Duodenal mucosa (tissue), 2 donors: ENCODE measurements around the gene EPHB4.

ENCODE experiments used
- H3K27ac ChIP-seq: one replicate; pipeline ENCODE4 v1.7.0; 2013; ENCODE audit warnings: low read depth, low read length
- H3K27me3 ChIP-seq, 2 donors: one replicate each; pipeline ENCODE4 v1.7.0; 2013; ENCODE audit warnings: low read length in 2 of 2, control low read depth in 1 of 2; ENCODE audit not compliant: insufficient read depth in 2 of 2, control insufficient read depth in 1 of 2
- H3K36me3 ChIP-seq, 2 donors: one replicate each; pipeline ENCODE4 v1.7.0; 2013; ENCODE audit warnings: low read length in 2 of 2, control low read depth in 1 of 2; ENCODE audit not compliant: insufficient read depth in 2 of 2, control insufficient read depth in 1 of 2
- H3K4me1 ChIP-seq, 2 donors: one replicate each; pipeline ENCODE4 v1.7.0; 2013; ENCODE audit warnings: low read length in 2 of 2, control low read depth in 1 of 2; ENCODE audit not compliant: insufficient read depth in 2 of 2, control insufficient read depth in 1 of 2
- H3K4me3 ChIP-seq, 2 donors: one replicate each; pipeline ENCODE4 v1.7.0; 2013; ENCODE audit warnings: low read length in 2 of 2, low read depth in 1 of 2
- H3K9ac ChIP-seq, 2 donors: one replicate each; pipeline ENCODE4 v1.7.0; 2013; ENCODE audit warnings: low read length in 2 of 2, low read depth in 1 of 2
- H3K9me3 ChIP-seq, 2 donors: one replicate each; pipeline ENCODE4 v1.7.0; 2013; ENCODE audit warnings: low read length in 2 of 2, control low read depth in 1 of 2; ENCODE audit not compliant: control insufficient read depth in 1 of 2

Gene EPHB4

GRCh38 chr7:100832281-100832633 is 4.9 kb upstream of the EPHB4 start:
- Histone ChIP-seq H3K4me3 (no peak overlapping the region), H3K27ac (no peak overlapping the region), H3K9me3 (no peaks in the 10 kb centered on the region), H3K27me3 (peaks cover 0 to 4% of the 10 kb centered on the region in 2 donors), H3K36me3 (no peaks in the 10 kb centered on the region), H3K9ac (peak overlapping the region in 1 of 2 donors; percentile 18), H3K4me1 (peaks cover 0 to 24% of the 10 kb centered on the region in 2 donors)

- Histone ChIP-seq H3K36me3 (no peaks in the 10 kb centered on the region), H3K27ac (no peak overlapping the region), H3K27me3 (peaks cover 4 to 7% of the 10 kb centered on the region in 2 donors), H3K9ac (no peak overlapping the region), H3K4me3 (no peak overlapping the region), H3K9me3 (no peaks in the 10 kb centered on the region), H3K4me1 (peaks cover 6 to 22% of the 10 kb centered on the region in 2 donors)
Observed at GRCh38 chr7:100830396-100830795, 3.1 kb upstream of the EPHB4 start.

- H3K4me3 ChIP-seq = no peak overlapping the region
- H3K9ac ChIP-seq = no peak overlapping the region
- H3K27ac ChIP-seq = no peak overlapping the region
- H3K36me3 ChIP-seq = no peaks in the 10 kb centered on the region
- H3K27me3 ChIP-seq = peaks cover 4 to 7% of the 10 kb centered on the region in 2 donors
- H3K4me1 ChIP-seq = peaks cover 16 to 33% of the 10 kb centered on the region in 2 donors
- H3K9me3 ChIP-seq = no peaks in the 10 kb centered on the region
Observed at GRCh38 chr7:100829150-100829716, 1.9 kb upstream of the EPHB4 start.

- peak overlapping the region; percentile 71 to 77 for H3K4me3 ChIP-seq
- H3K27ac ChIP-seq = peak overlapping the region; percentile 20
- H3K9ac ChIP-seq = peak overlapping the region; percentile 70 to 79
Observed at GRCh38 chr7:100826514-100827329, 601 bp downstream of the EPHB4 start.

GRCh38 chr7:100825751-100826513 is 1.4 kb downstream of the EPHB4 start:
- Histone ChIP-seq H3K27ac (no peak overlapping the region), H3K27me3 (peaks cover 4 to 7% of the 10 kb centered on the region in 2 donors), H3K4me1 (peaks cover 16 to 31% of the 10 kb centered on the region in 2 donors), H3K4me3 (peak overlapping the region; percentile 71 to 77), H3K9me3 (no peaks in the 10 kb centered on the region), H3K9ac (peak overlapping the region; percentile 70 to 79), H3K36me3 (peaks cover 0 to 16% of the 10 kb centered on the region in 2 donors)

More at GRCh38 chr7:100826514-100827329, 601 bp downstream of the EPHB4 start:
- no peaks in the 10 kb centered on the region for H3K9me3 ChIP-seq
- H3K4me1 ChIP-seq = peaks cover 16 to 33% of the 10 kb centered on the region in 2 donors
- peaks cover 0 to 16% of the 10 kb centered on the region in 2 donors for H3K36me3 ChIP-seq
- H3K27me3 ChIP-seq = peaks cover 4 to 7% of the 10 kb centered on the region in 2 donors

- Histone ChIP-seq H3K4me1 (peaks cover 16 to 28% of the 10 kb centered on the region in 2 donors), H3K9ac (peak overlapping the region; percentile 70 to 79)
Observed at GRCh38 chr7:100825215-100825671, 2.1 kb downstream of the EPHB4 start.

GRCh38 chr7:100824499-100825214 is 2.7 kb downstream of the EPHB4 start:
- H3K9ac ChIP-seq = peak overlapping the region; percentile 70 to 79
- H3K9me3 ChIP-seq = no peaks in the 10 kb centered on the region
- H3K27ac ChIP-seq = no peak overlapping the region
- peaks cover 4 to 7% of the 10 kb centered on the region in 2 donors for H3K27me3 ChIP-seq
- H3K4me1 ChIP-seq = peaks cover 16 to 28% of the 10 kb centered on the region in 2 donors
- H3K36me3 ChIP-seq = peaks cover 4 to 27% of the 10 kb centered on the region in 2 donors
- peak overlapping the region; percentile 71 to 77 for H3K4me3 ChIP-seq

More at GRCh38 chr7:100825215-100825671, 2.1 kb downstream of the EPHB4 start:
- Histone ChIP-seq H3K4me3 (peak overlapping the region; percentile 71 to 77), H3K27ac (no peak overlapping the region), H3K9me3 (no peaks in the 10 kb centered on the region), H3K27me3 (peaks cover 4 to 7% of the 10 kb centered on the region in 2 donors), H3K36me3 (peaks cover 4 to 21% of the 10 kb centered on the region in 2 donors)

- Histone ChIP-seq H3K36me3 (peaks cover 4 to 32% of the 10 kb centered on the region in 2 donors), H3K9ac (no peak overlapping the region), H3K4me1 (peaks cover 16 to 28% of the 10 kb centered on the region in 2 donors), H3K9me3 (no peaks in the 10 kb centered on the region), H3K27ac (no peak overlapping the region), H3K4me3 (no peak overlapping the region), H3K27me3 (peaks cover 4 to 7% of the 10 kb centered on the region in 2 donors)
Observed at GRCh38 chr7:100823534-100823933, 3.8 kb downstream of the EPHB4 start.

GRCh38 chr7:100823140-100823525 is 4.2 kb downstream of the EPHB4 start:
- Histone ChIP-seq H3K9ac (no peak overlapping the region), H3K4me1 (peaks cover 16 to 28% of the 10 kb centered on the region in 2 donors), H3K36me3 (peaks cover 4 to 32% of the 10 kb centered on the region in 2 donors), H3K27me3 (peaks cover 4 to 7% of the 10 kb centered on the region in 2 donors), H3K9me3 (no peaks in the 10 kb centered on the region), H3K4me3 (no peak overlapping the region), H3K27ac (no peak overlapping the region)
